WTC11 (cell line): ENCODE measurements around the gene TM9SF3.

Experiments
- CBFB ChIP-seq: sonication (generic); formaldehyde crosslinking; IDR thresholded peaks from 2 replicates; pipeline ENCODE4 v1.8.1; 2022; ENCODE audit warnings: mild to moderate bottlenecking, low read depth, missing genetic modification reagents
- TF ChIP-seq, protein P1 (sequence below): fragments of 200-600 bp; IDR thresholded peaks from 2 replicates; pipeline ENCODE4 v1.8.0; 2022; ENCODE audit warnings: antibody characterized with exemption
- TF ChIP-seq, protein P2 (sequence below): sonication (generic); formaldehyde crosslinking; IDR thresholded peaks from 2 replicates; pipeline ENCODE4 v1.8.1; 2023; ENCODE audit warnings: mild to moderate bottlenecking, missing genetic modification reagents, moderate library complexity
- TF ChIP-seq, protein P3 (sequence below): sonication (generic); formaldehyde crosslinking; IDR thresholded peaks from 2 replicates; pipeline ENCODE4 v1.8.1; 2023; ENCODE audit warnings: mild to moderate bottlenecking, missing genetic modification reagents

DNA sequence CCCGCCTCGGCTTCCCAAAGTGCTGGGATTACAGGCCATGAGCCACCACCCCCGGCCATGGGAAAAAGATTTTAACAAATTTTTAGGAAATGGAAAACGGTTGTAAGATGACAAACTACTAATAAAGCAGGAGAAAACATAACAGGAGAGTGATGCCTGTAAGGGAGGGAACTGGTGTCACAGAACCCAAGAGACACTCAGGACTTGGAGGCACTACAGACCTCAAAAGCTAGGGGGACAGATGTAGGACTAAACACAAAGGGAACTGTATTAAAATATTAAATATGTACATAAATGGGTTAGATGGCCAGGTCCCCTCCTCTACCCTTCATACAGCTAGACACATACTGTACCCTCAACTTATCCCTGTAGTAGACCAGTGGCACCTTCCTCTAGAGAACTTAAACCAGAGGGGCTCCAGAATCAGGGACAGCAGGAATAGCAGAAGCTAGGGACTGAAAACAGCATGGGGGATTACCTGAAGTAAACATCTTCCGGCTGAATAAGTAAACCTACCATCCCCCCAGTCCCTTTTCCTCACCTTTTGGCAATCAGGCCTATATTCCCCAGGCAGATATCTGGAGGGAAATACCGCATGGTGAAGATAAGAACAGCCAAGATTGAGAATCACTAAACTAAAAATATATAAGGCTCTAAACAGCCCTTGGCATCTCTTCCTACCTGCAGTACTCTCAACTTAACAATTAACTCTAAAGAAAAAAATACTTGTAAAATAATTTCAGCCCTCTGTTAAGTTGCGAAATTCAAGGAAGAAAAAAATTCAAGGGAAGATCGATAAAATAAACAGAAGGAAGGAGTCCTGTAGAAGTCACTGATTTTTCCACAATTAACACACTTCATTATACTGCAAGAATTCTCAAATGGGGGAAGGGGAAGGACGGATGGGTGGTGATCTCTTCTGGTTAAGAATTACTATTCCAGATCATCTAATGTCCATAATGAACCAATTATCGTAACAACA lies 15.5 kb downstream of the TM9SF3 start:
- TF ChIP-seq, protein P1, sequence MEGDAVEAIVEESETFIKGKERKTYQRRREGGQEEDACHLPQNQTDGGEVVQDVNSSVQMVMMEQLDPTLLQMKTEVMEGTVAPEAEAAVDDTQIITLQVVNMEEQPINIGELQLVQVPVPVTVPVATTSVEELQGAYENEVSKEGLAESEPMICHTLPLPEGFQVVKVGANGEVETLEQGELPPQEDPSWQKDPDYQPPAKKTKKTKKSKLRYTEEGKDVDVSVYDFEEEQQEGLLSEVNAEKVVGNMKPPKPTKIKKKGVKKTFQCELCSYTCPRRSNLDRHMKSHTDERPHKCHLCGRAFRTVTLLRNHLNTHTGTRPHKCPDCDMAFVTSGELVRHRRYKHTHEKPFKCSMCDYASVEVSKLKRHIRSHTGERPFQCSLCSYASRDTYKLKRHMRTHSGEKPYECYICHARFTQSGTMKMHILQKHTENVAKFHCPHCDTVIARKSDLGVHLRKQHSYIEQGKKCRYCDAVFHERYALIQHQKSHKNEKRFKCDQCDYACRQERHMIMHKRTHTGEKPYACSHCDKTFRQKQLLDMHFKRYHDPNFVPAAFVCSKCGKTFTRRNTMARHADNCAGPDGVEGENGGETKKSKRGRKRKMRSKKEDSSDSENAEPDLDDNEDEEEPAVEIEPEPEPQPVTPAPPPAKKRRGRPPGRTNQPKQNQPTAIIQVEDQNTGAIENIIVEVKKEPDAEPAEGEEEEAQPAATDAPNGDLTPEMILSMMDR, result no peak
- TF ChIP-seq, protein P2, sequence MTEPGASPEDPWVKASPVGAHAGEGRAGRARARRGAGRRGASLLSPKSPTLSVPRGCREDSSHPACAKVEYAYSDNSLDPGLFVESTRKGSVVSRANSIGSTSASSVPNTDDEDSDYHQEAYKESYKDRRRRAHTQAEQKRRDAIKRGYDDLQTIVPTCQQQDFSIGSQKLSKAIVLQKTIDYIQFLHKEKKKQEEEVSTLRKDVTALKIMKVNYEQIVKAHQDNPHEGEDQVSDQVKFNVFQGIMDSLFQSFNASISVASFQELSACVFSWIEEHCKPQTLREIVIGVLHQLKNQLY (CRISPR knock-in tag), result no peak
- no peak for TF ChIP-seq CBFB (CRISPR knock-in tag)
- TF ChIP-seq, protein P3, sequence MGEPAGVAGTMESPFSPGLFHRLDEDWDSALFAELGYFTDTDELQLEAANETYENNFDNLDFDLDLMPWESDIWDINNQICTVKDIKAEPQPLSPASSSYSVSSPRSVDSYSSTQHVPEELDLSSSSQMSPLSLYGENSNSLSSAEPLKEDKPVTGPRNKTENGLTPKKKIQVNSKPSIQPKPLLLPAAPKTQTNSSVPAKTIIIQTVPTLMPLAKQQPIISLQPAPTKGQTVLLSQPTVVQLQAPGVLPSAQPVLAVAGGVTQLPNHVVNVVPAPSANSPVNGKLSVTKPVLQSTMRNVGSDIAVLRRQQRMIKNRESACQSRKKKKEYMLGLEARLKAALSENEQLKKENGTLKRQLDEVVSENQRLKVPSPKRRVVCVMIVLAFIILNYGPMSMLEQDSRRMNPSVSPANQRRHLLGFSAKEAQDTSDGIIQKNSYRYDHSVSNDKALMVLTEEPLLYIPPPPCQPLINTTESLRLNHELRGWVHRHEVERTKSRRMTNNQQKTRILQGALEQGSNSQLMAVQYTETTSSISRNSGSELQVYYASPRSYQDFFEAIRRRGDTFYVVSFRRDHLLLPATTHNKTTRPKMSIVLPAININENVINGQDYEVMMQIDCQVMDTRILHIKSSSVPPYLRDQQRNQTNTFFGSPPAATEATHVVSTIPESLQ, result no peak
